Loucy (cell line): Measurements from ENCODE around the gene BPHL.

Experiments
- EZH2phosphoT487 ChIP-seq: fragments of 200-600 bp; IDR thresholded peaks from 2 replicates; pipeline ENCODE4 v1.6.1; 2018; ENCODE audit warnings: antibody characterized with exemption, mild to moderate bottlenecking, moderate library complexity, borderline replicate concordance
- TF ChIP-seq, protein P1 (sequence below): fragments of 200-600 bp; sonication (generic); conservative IDR thresholded peaks from 2 replicates; pipeline ENCODE4 v1.5.1; 2014; ENCODE audit warnings: mild to moderate bottlenecking, antibody characterized with exemption, low read length

GRCh38 chr6:3159805-3160781 lies 41.6 kb downstream of the BPHL start:
- TF ChIP-seq, protein P1, sequence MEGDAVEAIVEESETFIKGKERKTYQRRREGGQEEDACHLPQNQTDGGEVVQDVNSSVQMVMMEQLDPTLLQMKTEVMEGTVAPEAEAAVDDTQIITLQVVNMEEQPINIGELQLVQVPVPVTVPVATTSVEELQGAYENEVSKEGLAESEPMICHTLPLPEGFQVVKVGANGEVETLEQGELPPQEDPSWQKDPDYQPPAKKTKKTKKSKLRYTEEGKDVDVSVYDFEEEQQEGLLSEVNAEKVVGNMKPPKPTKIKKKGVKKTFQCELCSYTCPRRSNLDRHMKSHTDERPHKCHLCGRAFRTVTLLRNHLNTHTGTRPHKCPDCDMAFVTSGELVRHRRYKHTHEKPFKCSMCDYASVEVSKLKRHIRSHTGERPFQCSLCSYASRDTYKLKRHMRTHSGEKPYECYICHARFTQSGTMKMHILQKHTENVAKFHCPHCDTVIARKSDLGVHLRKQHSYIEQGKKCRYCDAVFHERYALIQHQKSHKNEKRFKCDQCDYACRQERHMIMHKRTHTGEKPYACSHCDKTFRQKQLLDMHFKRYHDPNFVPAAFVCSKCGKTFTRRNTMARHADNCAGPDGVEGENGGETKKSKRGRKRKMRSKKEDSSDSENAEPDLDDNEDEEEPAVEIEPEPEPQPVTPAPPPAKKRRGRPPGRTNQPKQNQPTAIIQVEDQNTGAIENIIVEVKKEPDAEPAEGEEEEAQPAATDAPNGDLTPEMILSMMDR: no peak
- no peak for TF ChIP-seq EZH2phosphoT487
